Astrocyte (in vitro differentiated cells and primary cell): Measurements from ENCODE around the gene FGD4. TPM values are rescaled to one million over a fixed set of nuclear protein-coding genes. Genes with fewer than 3 reads are reported as not detected.

Experiments used
- DNase-seq: peaks from one replicate; pipeline ENCODE4 v3.0.0-alpha.2; 2010; ENCODE audit warnings: low read depth
- FAIRE-seq: peaks from 2 replicates; lab custom pipeline; 2011; peaks lifted over from hg19 to GRCh38; lab: Jason Lieb, UNC
- H2AFZ ChIP-seq: 2 replicates; pipeline ENCODE4 v1.6.0; 2012; ENCODE audit warnings: low read depth, low read length, inconsistent platforms
- H3K27ac ChIP-seq: 2 replicates; pipeline ENCODE4 v1.5.1; 2011; ENCODE audit warnings: low read depth, low read length, inconsistent platforms
- H3K27me3 ChIP-seq: 2 replicates; pipeline ENCODE4 v1.6.0; 2011; ENCODE audit warnings: low read length, inconsistent platforms; ENCODE audit not compliant: insufficient read depth
- H3K36me3 ChIP-seq: 2 replicates; pipeline ENCODE4 v1.5.1; 2011; ENCODE audit warnings: low read length, inconsistent platforms; ENCODE audit not compliant: insufficient read depth
- H3K4me1 ChIP-seq: 2 replicates; pipeline ENCODE4 v1.5.1; 2011; ENCODE audit warnings: low read length, inconsistent platforms; ENCODE audit not compliant: insufficient read depth
- H3K4me2 ChIP-seq: 2 replicates; pipeline ENCODE4 v1.6.0; 2012; ENCODE audit warnings: low read length, inconsistent platforms
- H3K4me3 ChIP-seq: 2 replicates; pipeline ENCODE4 v1.5.1; 2011; ENCODE audit warnings: low read depth, mild to moderate bottlenecking, low read length, inconsistent platforms; ENCODE audit not compliant: insufficient read depth
- H3K79me2 ChIP-seq: 2 replicates; pipeline ENCODE4 v1.6.0; 2012; ENCODE audit warnings: mild to moderate bottlenecking, low read length, inconsistent platforms; ENCODE audit not compliant: insufficient read depth
- H3K9ac ChIP-seq: 2 replicates; pipeline ENCODE4 v1.6.0; 2012; ENCODE audit warnings: mild to moderate bottlenecking, low read length, inconsistent platforms
- H3K9me3 ChIP-seq: 2 replicates; pipeline ENCODE4 v1.5.1; 2012; ENCODE audit warnings: low read depth, mild to moderate bottlenecking, low read length, inconsistent platforms; ENCODE audit not compliant: insufficient read depth
- H4K20me1 ChIP-seq: 2 replicates; pipeline ENCODE4 v1.6.0; 2012; ENCODE audit warnings: low read length, inconsistent platforms; ENCODE audit not compliant: insufficient read depth
- H3K27ac Mint-ChIP-seq: one replicate; pipeline ENCODE4 v1.8.0; 2021; ENCODE audit warnings: mild to moderate bottlenecking, mixed read lengths; ENCODE audit not compliant: unreplicated experiment
- H3K27me3 Mint-ChIP-seq: one replicate; pipeline ENCODE4 v1.8.0; 2021; ENCODE audit warnings: low read depth, mixed read lengths; ENCODE audit not compliant: unreplicated experiment
- H3K36me3 Mint-ChIP-seq: one replicate; pipeline ENCODE4 v1.8.0; 2021; ENCODE audit warnings: low read depth, mixed read lengths; ENCODE audit not compliant: unreplicated experiment
- H3K4me1 Mint-ChIP-seq: one replicate; pipeline ENCODE4 v1.8.0; 2021; ENCODE audit warnings: low read depth, mixed read lengths; ENCODE audit not compliant: unreplicated experiment
- H3K4me3 Mint-ChIP-seq: one replicate; pipeline ENCODE4 v1.8.0; 2021; ENCODE audit warnings: mild to moderate bottlenecking, moderate library complexity, mixed read lengths; ENCODE audit not compliant: unreplicated experiment
- H3K9me3 Mint-ChIP-seq: one replicate; pipeline ENCODE4 v1.8.0; 2021; ENCODE audit warnings: mild to moderate bottlenecking, mixed read lengths; ENCODE audit not compliant: unreplicated experiment
- EZH2 ChIP-seq: IDR thresholded peaks from 2 replicates; pipeline ENCODE4 v1.6.1; 2012; ENCODE audit warnings: mild to moderate bottlenecking, low read length, inconsistent platforms; ENCODE audit not compliant: insufficient read depth
- total RNA-seq: library from RNA; stranded (reverse); gene quantifications from 2 replicates; pipeline ENCODE4 v1.2.1, GENCODE V29; 2021
- TF ChIP-seq, protein P1 (sequence below): IDR thresholded peaks from 2 replicates; pipeline ENCODE4 v1.5.1; 2011; ENCODE audit warnings: low read depth, mild to moderate bottlenecking, inconsistent platforms, low read length, moderate library complexity; ENCODE audit not compliant: insufficient read depth

FGD4 gene
- total RNA-seq, 1 donor from 2014 or later, result 18.7 TPM

DNA sequence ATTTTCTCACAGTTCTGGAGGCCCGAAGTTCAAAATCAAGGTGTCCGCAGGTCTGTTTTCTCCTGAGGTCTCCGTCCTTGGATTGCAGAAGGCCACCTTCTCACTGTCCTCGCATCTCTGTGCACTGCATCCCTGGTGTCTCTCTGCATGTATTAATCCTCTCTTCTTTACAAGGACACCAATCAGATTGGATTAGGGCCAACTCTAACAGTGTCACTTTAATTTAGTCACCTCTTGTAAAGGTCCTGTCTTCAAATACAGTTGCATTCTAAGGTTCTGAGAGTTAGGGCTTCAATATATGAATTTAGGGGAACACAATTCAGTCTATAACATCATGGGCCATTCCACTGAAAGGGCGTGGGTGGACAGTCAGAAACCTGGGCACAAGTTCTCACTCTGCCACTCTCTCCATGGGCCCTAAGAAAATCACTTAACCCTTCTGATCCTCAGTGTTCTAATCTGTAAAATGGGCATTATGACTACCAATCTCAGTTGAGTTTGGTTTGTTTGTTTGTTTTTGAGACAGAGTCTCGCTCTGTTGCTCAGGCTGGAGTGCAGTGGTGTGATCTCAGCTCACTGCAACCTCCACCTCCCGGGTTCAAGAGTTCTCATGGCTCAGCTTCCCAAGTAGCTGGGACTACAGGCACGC is 41.6 kb upstream of the FGD4 start:
- Histone ChIP-seq H4K20me1 (no peaks in the 10 kb centered on the region), H3K27me3 (no peaks in the 10 kb centered on the region), H3K79me2 (no peaks in the 10 kb centered on the region), H2AFZ (no peak overlapping the region), H3K9me3 (no peaks in the 10 kb centered on the region), H3K4me1 (no peaks in the 10 kb centered on the region), H3K4me2 (no peak overlapping the region), H3K36me3 (peaks cover 8% of the 10 kb centered on the region), H3K4me3 (no peak overlapping the region), H3K9ac (no peak overlapping the region), H3K27ac (no peak overlapping the region)
- FAIRE-seq, result no peak
- H3K9me3 Mint-ChIP-seq, result no peaks in the 10 kb centered on the region
- TF ChIP-seq EZH2, result no peak
- TF ChIP-seq, protein P1, sequence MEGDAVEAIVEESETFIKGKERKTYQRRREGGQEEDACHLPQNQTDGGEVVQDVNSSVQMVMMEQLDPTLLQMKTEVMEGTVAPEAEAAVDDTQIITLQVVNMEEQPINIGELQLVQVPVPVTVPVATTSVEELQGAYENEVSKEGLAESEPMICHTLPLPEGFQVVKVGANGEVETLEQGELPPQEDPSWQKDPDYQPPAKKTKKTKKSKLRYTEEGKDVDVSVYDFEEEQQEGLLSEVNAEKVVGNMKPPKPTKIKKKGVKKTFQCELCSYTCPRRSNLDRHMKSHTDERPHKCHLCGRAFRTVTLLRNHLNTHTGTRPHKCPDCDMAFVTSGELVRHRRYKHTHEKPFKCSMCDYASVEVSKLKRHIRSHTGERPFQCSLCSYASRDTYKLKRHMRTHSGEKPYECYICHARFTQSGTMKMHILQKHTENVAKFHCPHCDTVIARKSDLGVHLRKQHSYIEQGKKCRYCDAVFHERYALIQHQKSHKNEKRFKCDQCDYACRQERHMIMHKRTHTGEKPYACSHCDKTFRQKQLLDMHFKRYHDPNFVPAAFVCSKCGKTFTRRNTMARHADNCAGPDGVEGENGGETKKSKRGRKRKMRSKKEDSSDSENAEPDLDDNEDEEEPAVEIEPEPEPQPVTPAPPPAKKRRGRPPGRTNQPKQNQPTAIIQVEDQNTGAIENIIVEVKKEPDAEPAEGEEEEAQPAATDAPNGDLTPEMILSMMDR, result no peak
- no peaks in the 10 kb centered on the region for H3K4me1 Mint-ChIP-seq
- no peak for DNase-seq
- peaks cover 7% of the 10 kb centered on the region for H3K36me3 Mint-ChIP-seq
- peak overlapping the region; percentile 47 for H3K27ac Mint-ChIP-seq
- no peak overlapping the region for H3K4me3 Mint-ChIP-seq
- H3K27me3 Mint-ChIP-seq, result no peaks in the 10 kb centered on the region

DNA sequence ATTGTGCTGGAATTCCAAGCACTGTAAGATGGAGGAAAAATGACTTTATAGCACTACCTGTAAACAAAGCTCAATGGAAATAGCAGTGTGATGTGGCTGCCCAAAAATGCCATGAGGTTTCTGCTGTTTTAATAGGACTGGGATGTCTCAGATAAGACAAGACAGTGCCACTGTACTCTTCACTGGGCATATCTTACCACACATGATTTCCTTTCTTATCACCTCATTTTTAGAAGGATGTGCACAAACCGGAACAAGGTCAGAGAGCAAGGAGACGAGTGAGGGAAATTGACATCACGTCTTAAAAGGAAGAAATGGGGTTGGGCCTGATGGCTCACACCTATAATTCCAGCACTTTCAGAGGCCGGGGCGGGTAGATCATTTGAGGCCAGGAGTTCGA is 38.4 kb upstream of the FGD4 start:
- Histone ChIP-seq H3K4me3 (no peak overlapping the region), H3K9ac (no peak overlapping the region), H3K9me3 (no peaks in the 10 kb centered on the region), H3K79me2 (no peaks in the 10 kb centered on the region), H3K4me2 (no peak overlapping the region), H3K36me3 (peaks cover 6% of the 10 kb centered on the region), H3K4me1 (peaks cover 4% of the 10 kb centered on the region), H2AFZ (no peak overlapping the region), H3K27ac (no peak overlapping the region), H4K20me1 (no peaks in the 10 kb centered on the region), H3K27me3 (no peaks in the 10 kb centered on the region)
- H3K9me3 Mint-ChIP-seq, result no peaks in the 10 kb centered on the region
- H3K27me3 Mint-ChIP-seq, result no peaks in the 10 kb centered on the region
- no peak for DNase-seq
- H3K36me3 Mint-ChIP-seq, result peaks cover 7% of the 10 kb centered on the region
- H3K4me1 Mint-ChIP-seq, result peaks cover 2% of the 10 kb centered on the region
- TF ChIP-seq EZH2, result no peak
- TF ChIP-seq, protein P1, result no peak
- no peak for FAIRE-seq
- H3K4me3 Mint-ChIP-seq, result no peak overlapping the region
- peak overlapping the region; percentile 38 for H3K27ac Mint-ChIP-seq

DNA sequence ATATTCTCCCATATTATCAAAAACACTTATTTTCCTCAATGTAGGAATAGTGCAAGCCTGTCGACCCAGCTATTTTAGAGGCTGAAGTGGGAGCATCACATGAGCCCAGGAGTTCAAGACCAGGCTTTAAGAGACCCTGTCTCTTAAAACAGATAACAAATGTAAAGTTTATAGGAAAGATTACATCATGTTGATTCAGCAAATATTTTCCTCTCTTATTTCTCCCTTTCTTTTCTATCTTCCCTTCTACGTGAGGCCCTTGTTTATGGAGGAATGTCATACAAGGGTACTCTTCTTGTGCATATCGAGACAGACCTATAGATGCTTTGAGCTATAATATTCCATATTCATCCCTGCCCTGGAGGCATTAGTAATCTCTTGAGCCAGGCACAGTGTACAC is 36.5 kb upstream of the FGD4 start:
- H3K4me1 Mint-ChIP-seq, result peaks cover 4% of the 10 kb centered on the region
- no peak overlapping the region for H3K4me2 ChIP-seq

More for the DNA sequence above, 36.5 kb upstream of the FGD4 start:
- Mint-ChIP-seq H3K36me3 (peaks cover 5% of the 10 kb centered on the region), H3K4me3 (no peak overlapping the region), H3K27ac (no peak overlapping the region), H3K27me3 (no peaks in the 10 kb centered on the region), H3K9me3 (no peaks in the 10 kb centered on the region)
- Histone ChIP-seq H3K9ac (no peak overlapping the region), H3K4me1 (peaks cover 4% of the 10 kb centered on the region), H3K27ac (no peak overlapping the region), H3K9me3 (no peaks in the 10 kb centered on the region), H3K36me3 (peaks cover under 1% of the 10 kb centered on the region), H3K4me3 (no peak overlapping the region), H3K27me3 (no peaks in the 10 kb centered on the region), H4K20me1 (no peaks in the 10 kb centered on the region), H2AFZ (no peak overlapping the region), H3K79me2 (no peaks in the 10 kb centered on the region)
- DNase-seq (no peak), FAIRE-seq (no peak)
- TF ChIP-seq, protein P1, result no peak
- no peak for TF ChIP-seq EZH2
